ENCODE results near the gene ASCL2.

ASCL2 gene

DNA sequence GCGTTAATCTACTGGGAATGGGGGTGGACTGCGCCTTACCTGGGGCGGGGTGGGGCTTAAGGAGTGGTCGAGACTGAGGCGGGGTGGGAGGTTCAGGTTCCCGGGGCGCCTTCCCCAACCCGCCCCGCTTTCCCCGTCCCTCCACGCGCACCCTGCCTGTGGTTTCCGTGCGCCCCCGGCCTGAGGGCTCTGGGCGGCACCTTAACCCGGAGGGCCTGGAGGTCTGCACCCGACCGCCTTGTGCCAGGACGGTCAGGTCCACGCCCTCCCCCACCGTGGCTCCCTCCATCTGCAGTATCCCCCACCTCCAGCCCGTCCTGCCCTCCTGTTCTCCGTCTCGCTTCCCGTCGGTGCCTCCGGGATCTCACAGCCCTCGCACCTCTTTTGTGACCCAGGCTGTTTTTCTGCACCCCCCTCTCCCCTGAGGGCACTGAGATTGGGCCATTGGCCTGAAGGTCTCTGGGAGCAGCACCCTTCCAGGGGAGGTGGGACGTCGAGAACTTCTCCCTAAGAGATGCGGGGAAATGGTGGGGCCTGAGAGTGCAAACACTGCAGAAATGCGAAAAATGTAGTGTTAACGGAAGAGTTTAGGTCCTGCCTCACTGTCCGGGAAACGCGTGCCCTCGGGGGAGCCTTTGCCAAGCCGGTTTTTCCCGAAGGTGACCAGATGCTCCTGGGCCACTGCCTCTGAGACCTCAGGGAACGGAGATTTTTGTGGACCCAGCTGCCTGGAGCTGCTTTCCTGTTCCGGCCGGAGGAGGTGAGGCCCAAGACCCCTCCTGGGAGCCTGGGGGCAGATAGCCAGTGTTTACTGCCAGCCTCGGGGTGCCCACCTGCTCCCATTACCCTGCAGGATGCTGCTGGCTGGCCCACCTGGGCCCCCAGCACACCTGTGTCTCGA lies 1.2 kb upstream of the ASCL2 start:
- no peak for DNase-seq

DNA sequence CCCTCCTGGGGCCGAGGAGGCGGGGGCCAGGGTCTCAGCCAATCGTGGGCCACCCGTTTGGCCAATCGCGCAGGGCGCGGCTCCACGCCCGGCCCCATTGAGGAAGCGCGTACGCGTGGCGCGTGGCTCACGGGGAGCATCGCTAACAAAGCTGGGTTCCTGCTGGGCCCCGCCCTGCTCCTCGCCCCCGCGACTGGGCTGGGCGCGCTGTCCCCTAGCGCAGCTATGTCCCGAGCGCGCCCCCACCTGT lies 614 bp upstream of the ASCL2 start:
- DNase-seq, result no peak

DNA sequence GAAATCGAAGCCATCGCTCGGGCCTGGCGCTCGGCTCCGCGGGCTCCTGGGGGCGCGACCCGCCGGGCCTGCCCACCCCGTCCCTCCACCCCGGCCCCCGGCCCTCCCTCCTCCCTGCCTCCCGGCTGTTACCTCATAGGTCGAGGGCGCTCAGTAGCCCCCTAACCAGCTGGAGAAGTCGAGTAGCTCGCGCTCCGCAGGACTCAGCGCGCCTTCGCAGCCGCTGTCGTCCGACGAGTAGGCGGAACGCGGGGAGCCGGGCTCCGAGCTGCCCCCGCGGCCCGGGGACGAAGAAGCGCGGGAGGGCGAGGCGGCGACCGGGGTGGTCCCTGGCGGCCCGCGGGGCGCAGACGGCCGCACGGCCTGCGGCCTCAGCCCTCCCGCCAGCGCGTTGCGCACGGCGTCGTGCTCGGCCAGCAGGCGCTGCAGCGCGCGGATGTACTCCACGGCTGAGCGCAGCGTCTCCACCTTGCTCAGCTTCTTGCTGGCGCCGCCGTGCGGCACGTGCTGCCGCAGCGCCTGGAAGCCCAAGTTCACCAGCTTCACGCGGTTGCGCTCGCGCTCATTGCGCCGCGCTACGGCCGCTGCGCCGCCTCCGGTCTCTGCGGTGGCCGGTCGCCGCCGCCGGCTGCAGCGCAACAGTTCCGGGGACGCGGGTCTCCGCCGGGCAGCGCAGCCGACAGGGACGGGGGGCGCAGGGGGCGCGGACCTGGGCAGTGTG lies 627 bp downstream of the ASCL2 start:
- DNase-seq, result no peak

DNA sequence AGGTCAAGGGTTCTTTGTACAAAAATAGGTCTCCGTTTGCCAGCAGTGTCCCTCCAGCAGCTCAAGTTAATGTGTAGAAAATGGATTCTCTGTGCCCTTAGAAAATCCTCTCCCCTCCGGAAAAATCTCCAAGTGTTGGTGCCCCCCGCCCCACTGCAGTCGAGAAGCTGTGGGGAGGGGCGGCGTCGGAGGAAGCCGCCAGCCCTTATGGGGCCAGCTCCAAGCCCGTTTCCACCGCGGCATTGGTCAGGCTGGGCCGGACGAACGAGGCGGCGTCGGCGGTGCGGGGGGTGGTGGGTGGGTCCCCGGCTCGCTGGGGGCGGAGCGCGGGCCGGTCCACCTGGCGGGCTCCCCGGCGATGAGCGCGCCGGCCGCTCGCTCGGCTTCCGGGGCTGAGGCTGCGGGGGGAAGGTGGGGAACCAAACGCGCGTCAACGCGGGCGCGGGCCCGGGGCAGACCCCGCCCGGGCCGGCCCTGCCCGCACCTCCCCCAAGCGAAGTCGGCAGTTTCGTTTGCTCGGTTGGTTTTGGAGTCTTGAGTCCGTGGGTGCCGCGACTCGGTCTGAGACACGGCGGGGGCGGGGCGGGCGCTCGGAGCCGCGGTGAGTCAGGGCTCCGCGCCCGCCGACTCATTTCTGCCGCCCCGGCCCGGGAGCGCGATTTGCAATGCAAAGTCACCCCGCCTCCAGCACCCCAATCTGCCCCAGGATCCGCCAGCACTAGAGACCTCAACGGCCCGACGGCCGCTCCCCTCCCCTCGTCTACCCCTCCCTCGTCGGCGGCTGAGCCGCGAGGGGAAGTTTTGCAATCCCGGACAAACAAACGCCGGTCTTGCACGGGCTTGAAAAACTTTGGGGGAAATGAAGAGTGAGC lies 1.4 kb downstream of the ASCL2 start:
- no peak for DNase-seq

DNA sequence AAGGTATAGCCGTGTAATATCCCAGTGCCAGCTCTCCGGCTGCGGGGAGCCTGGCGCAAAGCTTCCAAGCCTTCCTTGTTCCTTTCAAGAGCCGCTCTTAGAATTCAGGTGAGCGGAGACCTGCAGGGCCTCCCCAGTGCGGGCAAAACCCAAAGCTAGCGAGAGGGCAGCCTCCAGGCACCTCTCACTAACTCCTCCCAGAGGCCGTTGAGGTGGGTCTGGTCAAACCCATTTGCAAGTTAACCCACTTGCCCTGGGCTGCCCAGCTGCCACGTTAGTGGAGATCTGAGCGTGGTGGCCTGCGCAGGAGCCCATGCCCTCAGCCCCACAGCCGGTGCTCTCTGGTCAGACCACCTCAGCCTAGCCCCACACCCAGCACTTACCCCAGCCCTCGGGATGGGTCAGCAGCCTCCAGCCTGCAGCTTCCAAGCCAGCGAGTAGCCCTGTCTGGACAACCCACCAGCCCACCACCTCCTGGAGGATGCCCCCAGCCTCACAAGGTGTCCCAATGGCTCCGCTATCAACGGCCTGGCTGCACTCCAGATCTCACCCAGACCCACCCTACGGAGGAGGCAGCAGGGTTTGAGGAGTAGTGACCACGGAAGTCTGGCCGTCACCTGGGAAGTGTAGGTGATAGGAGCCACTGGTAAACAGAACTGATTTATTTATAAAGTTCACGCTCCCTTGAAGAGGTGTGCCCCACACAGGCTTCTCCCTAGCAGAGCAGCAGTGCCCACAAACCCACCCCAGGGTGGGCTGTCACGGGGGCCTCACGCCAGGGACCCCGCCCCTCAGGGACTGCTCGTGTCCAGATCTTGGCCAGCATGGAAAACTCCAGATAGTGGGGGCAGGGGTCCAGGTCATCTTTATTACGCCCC lies 2.3 kb downstream of the ASCL2 start:
- no peak for DNase-seq

DNA sequence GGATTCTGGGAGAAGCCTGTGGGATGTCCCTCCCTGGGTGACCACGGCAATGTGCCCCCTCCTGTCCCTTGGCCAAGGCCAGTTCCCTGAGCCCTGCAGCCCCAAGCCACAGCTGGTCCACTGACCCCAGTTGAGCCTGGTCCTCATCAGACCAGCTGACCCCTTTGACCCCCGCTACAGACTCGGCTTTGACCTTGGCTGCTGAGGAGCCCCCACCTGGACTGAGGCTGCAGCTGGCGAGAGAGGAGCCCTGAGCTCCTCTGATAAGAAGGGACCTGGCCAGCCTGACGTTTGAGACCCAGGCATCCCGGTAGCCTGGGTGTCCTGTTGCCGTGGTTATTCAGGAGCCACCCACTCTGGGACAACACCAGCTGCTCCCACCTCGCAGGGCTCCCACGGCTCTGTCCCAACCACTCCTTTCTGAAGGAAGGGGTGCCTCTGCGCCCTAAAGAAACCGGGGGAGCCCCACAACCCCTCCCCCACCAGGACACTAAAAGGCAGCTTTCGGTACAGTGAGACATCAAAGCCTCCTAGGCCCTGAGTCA lies 3.0 kb downstream of the ASCL2 start:
- no peak for DNase-seq

DNA sequence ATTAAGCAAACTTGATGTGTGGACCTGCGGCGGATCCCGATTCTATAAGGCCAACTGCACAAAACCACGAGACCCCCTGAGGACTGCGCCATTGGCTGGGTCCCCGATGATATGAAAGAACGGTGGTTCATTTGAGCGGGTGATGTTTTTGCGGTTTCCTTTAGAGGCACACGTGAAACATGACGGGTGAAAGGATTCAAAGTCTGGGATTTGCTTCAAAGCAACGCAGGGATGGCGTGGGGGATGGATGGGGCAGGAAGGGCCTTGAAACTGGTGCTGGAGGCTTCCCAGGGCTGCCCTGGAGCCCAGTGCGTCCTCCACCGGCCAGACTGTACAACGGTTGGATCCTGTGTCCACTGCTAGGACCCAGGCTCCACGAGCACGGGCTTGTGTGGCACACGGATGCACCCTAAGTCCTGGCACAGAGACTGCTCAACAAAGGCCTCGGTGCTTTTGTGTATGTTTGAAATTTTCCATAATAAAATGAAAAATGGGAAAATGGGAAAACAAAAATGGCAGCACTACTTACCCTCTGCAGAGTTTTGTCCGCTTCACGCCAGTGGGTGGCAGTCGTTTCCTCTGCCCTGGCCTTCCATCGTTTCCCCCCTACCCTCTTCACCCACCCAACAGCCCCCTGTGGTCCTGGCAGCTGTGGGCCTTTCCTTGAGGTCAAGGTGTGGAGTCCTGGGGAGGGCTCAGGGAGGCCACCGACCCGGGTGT lies 3.6 kb downstream of the ASCL2 start:
- DNase-seq, result no peak

DNA sequence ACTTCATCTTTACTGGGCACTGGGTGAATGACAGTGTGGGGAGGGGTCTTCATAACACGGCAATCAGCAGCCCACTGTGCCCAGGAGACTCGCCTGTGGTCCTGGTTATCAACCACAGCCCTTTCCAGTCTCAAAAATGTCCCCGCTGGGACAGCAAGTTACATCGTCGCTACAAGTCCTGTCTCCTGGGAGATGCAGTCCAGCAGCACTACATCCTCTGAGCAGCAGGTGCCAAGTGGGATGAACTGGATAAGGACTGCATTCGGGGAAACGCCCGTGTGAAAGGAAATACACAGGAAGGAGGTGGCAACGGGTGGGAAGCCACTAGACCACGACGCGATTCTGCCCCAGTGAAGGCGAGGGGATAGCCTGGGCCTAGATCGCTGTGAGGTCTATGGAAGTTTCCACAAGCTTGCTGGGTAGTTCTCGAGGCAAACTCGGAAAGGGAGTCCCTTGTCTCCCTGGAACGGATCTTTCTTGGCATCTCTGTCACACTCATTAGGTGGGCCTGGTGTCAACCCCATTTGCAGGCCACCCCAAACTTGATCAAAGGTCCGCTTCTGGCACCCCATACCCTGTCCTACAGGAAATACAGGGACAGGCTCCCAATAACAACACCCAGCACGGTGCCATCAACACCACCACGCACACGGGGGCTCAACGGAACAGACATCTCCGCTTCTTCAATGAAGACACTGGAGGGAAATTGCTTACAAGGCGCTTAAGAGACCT lies 4.4 kb downstream of the ASCL2 start:
- DNase-seq, result no peak

DNA sequence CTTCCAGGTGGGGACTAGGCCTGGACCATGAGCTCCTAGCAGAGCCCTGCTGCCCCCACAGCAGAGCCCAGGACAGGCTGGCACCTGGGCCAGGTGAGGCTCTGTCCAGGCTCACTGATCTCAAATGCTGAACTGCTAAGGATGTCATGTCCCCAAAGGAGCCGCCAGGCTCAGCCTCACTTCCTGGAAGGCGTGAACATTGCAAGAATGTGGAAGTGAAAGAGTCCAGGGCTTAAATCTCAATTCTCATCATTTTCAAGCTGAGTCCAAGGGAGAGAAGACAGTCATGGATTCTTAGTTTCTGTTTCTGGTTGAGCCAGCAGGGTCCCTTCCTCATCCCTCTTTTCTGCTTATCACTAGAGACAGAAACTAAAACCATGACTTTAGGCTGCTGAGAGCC lies 5.0 kb downstream of the ASCL2 start:
- no peak for DNase-seq

DNA sequence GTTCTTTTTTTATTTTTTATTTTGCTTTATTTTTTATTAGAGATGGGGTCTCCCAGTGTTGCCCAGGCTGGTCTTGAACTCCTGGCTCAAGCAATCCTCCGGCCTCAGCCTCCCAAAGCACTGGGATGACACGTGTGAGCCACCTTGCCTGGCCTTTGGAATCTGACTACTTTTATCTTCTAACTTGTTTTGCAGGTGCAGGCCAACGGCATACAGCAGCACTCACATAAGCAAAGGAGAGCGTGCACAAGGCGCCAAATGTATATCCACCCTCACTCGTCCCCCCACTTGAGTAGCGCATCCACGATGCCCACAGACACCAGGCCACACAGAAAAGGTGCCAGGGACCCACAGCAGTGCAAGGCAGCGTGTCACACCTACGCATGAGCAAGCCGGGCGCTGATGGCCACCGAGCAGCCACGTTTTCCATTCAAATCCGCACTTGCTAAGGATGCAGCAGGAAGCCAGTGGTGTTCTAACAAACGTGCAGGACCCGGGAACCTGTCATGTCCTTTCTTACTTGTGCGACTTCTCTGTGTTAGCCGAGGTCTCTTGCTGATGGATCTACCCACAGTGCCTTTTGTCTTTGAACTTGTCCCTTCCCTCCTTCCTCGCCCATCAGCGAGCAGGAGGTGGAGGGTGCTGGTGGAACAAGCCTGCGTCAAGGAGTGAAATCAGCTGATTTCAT lies 5.9 kb downstream of the ASCL2 start:
- no peak for DNase-seq

DNA sequence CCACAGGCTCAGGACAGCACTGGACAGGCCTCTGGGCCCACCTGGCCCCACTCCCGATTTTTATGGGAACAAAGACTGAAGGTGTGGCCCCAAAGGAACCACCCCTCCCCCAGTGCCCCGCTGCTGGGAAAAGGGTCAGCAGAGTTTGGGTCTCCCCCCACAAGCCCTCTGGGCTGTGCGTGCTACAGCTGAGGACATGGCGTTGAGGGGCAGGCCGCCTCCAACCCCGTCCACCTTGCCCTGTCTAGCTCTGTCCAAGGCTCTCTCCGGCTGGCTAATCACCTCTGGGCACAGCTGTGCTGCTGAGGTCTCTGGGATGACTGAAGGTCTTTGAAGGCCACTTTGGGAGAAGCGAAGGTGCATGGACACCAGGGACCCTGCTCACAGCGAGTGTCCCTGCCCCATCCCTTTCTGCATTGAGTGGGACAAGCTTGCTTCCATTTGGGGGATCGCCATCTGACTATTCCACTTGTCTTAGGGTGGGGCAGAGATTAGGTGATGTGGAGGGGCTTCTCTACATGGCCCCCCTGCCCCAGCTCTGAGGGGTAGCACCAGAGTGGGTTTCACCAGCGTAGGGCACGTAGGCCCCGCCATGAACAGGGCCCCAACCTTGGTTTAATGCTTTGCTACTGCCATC lies 6.5 kb downstream of the ASCL2 start:
- no peak for DNase-seq

DNA sequence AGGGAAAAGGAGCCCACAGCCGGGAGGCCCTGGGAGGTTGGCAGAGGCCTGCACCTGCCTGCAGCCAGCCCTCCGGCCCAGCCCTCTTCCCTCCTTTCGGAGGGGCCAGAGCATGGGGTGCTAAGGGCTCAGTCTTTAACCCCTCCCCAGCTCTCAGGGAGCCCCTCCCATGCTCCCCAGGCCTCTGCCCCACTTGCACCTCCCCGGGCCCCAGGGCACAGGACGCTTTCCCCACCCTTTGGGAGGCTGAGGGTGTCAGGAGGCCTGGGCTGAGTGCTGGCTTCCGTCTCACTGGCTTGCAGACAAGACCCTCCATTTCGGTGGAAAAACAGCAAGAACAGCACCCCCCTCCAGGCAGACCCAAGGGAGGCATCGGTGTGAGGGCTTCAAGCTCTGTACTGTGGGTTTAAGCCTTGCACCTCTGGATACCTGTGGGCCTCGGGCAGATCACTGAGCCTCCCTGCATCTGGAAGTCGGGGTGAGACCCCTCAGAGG lies 7.3 kb downstream of the ASCL2 start:
- DNase-seq, result no peak

DNA sequence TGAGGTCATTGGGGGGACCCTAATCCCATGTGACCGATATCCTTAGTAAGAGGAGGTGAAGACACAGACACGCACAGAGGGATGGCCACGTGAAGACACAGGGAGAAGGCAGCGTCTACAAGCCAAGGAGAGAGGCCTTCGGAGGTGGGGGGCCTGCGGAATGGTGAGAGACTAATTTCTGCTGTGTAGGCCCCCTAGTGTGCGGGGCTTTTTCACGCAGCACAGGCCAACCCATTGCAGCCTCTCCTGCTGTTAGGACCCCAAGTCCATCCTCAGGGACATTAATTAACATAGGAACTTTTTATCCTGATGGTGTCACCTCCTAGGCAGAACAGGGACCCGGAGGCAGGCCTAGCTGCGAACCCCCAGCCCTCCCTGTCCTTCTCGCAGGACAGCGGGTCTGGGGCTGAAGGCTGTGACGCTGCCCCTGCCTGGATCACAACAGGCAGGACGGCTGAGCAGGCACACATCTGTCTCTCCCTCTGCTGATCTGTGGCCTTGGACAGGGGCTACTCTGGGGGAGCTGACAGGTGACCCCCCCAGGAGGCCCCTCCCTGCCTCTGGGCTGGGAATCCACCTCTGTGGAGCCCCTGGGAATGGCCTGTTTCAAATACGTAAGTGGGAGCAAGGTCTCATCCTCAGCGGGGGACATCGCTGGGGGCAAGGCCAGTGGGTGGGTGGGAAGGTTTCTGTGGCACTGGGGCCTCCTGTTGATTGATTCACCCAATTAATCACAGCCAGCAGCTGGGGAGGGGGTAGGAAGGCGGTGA lies 7.9 kb downstream of the ASCL2 start:
- no peak for DNase-seq

DNA sequence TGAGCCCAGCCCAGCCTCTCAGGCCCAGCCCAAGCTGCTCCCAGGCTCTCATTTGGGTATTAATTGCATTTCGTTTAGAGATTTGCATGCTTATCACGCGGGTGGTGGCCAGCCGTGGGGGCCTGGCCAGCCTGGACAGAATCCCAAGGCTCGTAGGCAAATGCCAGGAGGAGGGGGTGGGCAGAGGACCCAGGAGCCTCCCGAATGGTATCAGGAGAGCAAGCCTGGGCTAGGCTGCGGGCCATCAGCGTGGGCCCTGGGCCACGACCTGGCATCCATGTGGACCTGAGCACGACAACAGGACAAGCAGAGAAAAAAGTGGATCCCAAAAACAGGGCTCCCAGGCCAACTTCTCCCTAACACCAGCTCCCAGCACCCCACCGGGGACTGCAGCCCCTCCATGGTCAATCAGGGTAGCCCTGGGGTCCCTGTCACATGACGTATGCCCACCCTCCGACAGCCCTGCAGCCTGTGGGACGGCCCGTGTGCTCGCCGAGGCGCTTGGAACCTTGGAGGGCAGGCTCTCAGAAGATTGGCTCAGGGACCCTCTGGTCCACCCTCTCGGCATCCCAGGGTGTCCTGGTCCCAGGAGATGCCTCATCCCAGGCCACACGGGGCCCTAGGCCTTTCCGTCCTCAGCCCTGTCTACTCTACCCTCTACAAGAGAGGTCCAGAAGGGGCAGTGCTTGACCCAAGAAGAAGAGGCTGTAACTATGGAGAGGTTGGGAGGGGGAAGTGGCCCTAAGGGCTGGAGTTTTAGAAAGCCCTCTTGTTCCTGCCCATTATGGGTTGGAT lies 8.8 kb downstream of the ASCL2 start:
- no peak for DNase-seq

DNA sequence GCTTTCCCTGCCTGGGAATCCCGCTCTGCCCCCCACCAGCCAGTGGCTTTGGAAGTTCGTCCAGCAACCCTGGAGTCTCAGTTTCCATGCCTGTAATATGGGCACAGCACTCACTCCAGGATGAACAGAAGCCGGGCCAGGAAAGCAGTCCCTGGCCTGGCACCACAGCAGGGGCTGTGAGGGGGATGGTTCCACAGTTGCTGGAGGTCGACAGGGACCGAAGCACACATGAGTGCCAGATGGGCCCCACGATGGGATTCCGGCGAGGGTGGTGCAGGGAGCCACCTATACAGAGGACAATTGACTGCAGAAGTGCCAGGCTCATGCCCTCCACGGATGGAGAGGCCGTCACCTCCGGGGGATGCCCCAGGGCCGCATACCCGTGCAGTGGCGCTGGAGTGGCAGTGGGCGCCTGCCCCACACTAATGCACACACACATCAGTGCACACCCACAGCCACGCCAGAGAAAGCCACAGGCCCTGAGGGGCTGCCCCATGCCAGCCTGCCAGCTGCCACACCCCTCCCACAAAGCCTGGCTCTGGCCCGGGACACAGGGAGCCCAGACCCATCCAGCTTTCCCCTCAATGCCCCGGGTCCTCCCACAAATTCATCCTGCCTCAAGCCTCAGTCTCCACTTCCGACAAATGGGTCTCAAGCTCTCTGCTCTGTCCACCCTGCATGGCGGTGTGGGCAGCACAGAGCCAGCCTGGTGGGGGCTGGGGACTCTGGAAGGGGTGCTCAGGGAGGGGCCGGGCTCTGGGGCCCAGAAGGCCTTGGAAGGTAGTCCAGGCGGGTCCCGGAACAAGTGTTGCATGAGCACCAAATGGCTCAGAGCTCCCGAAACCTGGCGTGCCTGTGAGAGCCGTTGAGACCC lies 9.7 kb downstream of the ASCL2 start:
- DNase-seq, result no peak

DNA sequence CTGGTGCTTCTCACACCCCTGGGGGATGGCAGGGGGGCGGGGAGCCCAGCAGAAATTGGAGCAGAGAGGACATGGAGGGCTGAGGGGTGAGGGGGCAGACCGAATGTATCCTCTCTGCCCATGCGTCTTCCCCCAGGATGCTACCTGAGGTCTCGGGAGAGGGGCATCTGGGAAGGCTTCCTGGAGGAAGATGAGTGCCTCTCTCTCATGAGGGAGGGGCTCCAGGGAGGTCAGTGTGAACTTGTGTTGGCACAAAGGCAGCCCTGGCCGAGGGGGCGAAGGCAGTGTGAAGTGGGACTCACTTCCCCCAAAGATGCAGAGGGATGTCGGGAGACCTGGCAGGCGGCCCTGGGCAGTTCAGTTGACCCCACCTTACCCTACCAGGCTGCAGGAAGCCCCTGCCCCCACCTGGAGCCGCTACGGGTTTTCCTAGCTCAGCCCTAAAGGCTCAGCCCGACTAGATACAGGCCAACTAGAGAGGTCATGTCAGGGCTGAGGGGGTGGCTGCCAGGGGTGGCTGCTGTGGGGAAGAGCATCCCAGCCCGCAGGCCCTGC lies 10.4 kb downstream of the ASCL2 start:
- no peak for DNase-seq

DNA sequence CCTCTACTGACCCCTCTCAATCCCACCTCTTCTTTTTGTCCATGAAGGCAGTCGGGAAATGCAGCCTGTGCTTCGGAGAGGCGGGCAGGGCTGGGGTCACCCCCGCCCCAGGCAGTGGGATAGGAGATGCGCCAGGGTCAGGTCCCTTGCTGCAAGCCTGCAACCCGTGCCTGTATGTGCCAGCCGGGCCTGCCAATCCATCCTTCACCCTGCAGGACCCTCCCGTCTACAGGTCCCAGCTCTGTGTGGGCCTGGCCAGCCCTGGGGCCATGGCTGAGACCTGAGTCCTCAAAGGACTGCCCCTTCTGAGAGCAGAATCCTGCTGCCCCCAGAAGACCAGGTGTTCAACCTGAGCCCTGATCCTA lies 10.9 kb downstream of the ASCL2 start:
- no peak for DNase-seq
